Measurements from ENCODE around the gene TRAPPC3.

The TRAPPC3 gene

DNA sequence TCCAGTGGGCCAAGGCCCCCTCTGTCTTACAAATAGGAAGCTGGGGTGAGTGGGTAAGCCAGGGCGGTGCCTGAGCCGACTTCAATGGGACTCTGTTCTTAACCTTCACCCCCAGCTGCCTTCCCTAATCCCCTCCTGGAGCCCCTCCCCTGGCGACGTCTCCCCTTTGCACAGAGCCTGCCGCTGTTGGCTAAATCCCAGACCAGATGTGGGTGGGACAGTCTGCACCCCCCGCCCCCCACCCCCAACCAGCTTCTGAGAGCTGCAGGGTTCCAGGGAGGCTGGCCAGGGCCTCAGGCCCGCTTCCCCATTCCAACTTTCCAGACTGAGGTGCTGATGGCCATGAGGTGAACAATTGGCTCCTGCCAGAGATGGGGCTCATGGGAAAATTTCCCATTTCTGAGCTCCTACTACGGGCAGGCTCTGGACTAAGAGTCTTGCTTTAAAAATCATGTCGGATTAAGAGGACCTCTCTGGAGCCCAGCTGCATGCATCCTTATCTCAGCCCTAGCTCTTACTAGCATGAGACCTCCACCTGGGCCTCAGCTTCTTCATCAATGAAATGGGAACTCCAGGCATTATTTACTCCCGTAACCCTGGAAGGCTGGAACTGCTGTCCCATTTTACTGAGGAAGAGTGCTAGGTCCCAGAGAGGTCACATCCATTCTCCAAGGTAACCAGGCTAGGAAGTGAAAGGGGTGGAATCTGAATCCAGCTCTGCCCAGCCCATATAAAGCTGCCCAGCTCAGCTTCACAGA lies 30.7 kb downstream of the TRAPPC3 start:
- no peaks in the 10 kb centered on the region for H3K4me1 ChIP-seq (ENCODE audit: control insufficient read depth, low read depth, low read length)
- peaks cover 12% of the 10 kb centered on the region for H3K27me3 ChIP-seq (ENCODE audit: control insufficient read depth, insufficient read depth, low read length)
- H3K4me3 ChIP-seq (ENCODE audit: low read length), result no peak overlapping the region
- H3K9ac ChIP-seq (ENCODE audit: low read length), result no peak overlapping the region
- no peaks in the 10 kb centered on the region for H3K36me3 ChIP-seq (ENCODE audit: control insufficient read depth, low read depth, low read length)
- no peak overlapping the region for H3K27ac ChIP-seq (ENCODE audit: low read length)
- H3K9me3 ChIP-seq (ENCODE audit: control insufficient read depth, low read depth, low read length), result no peaks in the 10 kb centered on the region

DNA sequence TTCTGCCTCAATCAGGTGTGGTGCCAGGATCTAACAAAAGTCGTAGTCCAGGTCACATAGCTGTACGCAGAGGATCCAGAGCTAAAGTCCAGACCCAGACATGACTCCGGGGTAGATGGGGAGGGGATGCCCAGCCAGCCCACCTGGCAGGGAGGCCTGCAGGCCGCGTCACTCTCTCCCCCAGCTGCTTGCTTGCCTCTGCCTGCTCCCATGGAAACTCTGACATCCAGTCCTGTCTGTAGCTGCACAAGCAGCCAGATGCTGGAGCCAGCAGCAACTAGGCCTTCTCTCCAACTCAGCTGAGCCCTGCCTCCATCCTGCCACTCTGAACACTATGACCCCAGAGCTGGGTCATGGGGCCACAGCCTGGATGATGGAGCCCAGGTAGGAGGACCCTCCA lies 32.4 kb downstream of the TRAPPC3 start:
- no peak overlapping the region for H3K9ac ChIP-seq (ENCODE audit: low read length)
- no peak overlapping the region for H3K27ac ChIP-seq (ENCODE audit: low read length)
- H3K9me3 ChIP-seq (ENCODE audit: control insufficient read depth, low read depth, low read length), result no peaks in the 10 kb centered on the region
- no peaks in the 10 kb centered on the region for H3K36me3 ChIP-seq (ENCODE audit: control insufficient read depth, low read depth, low read length)
- no peaks in the 10 kb centered on the region for H3K27me3 ChIP-seq (ENCODE audit: control insufficient read depth, insufficient read depth, low read length)
- H3K4me1 ChIP-seq (ENCODE audit: control insufficient read depth, low read depth, low read length), result no peaks in the 10 kb centered on the region
- H3K4me3 ChIP-seq (ENCODE audit: low read length), result no peak overlapping the region

GRCh38 chr1:36115931-36116330 lies 33.4 kb downstream of the TRAPPC3 start:
- Histone ChIP-seq H3K4me3 (ENCODE audit: low read length) (no peak overlapping the region), H3K36me3 (ENCODE audit: control insufficient read depth, low read depth, low read length) (no peaks in the 10 kb centered on the region), H3K9ac (ENCODE audit: low read length) (no peak overlapping the region), H3K27me3 (ENCODE audit: control insufficient read depth, insufficient read depth, low read length) (no peaks in the 10 kb centered on the region), H3K27ac (ENCODE audit: low read length) (no peak overlapping the region), H3K4me1 (ENCODE audit: control insufficient read depth, low read depth, low read length) (no peaks in the 10 kb centered on the region), H3K9me3 (ENCODE audit: control insufficient read depth, low read depth, low read length) (no peaks in the 10 kb centered on the region)

DNA sequence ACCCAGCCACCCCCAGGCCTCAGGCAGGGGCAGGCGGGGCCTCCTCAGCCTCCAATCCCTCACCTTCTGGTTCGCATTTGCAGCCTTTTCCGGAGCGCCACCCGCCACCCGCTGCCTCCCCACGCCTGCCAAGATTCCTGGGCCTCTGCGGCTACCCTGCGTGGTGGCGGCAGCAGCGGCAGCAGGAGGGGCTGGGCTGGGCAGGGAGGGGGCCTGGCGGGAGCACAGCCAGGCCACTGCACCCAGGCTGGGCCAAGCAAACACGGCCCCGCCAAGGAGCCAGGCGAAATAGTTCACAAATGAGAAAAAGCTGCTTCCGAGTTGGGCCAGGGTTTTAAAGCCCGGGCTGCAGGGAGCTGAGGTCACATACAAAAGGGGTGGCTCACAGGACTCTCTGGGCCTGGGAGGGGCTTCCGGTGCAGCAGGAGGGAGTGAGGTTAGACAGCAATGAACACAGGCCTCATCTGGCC lies 34.1 kb downstream of the TRAPPC3 start:
- Histone ChIP-seq H3K9me3 (ENCODE audit: control insufficient read depth, low read depth, low read length) (no peaks in the 10 kb centered on the region), H3K27me3 (ENCODE audit: control insufficient read depth, insufficient read depth, low read length) (no peaks in the 10 kb centered on the region), H3K9ac (ENCODE audit: low read length) (no peak overlapping the region), H3K4me1 (ENCODE audit: control insufficient read depth, low read depth, low read length) (no peaks in the 10 kb centered on the region), H3K4me3 (ENCODE audit: low read length) (no peak overlapping the region), H3K27ac (ENCODE audit: low read length) (no peak overlapping the region), H3K36me3 (ENCODE audit: control insufficient read depth, low read depth, low read length) (no peaks in the 10 kb centered on the region)

- H3K4me1 ChIP-seq (ENCODE audit: control insufficient read depth, low read depth, low read length), result no peaks in the 10 kb centered on the region
- H3K36me3 ChIP-seq (ENCODE audit: control insufficient read depth, low read depth, low read length), result no peaks in the 10 kb centered on the region
- H3K27me3 ChIP-seq (ENCODE audit: control insufficient read depth, insufficient read depth, low read length), result no peaks in the 10 kb centered on the region
- H3K9ac ChIP-seq (ENCODE audit: low read length), result no peak overlapping the region
- no peaks in the 10 kb centered on the region for H3K9me3 ChIP-seq (ENCODE audit: control insufficient read depth, low read depth, low read length)
- H3K4me3 ChIP-seq (ENCODE audit: low read length), result no peak overlapping the region
- H3K27ac ChIP-seq (ENCODE audit: low read length), result no peak overlapping the region
These were observed 34.9 kb downstream of the TRAPPC3 start for GRCh38 chr1:36114371-36114770.

DNA sequence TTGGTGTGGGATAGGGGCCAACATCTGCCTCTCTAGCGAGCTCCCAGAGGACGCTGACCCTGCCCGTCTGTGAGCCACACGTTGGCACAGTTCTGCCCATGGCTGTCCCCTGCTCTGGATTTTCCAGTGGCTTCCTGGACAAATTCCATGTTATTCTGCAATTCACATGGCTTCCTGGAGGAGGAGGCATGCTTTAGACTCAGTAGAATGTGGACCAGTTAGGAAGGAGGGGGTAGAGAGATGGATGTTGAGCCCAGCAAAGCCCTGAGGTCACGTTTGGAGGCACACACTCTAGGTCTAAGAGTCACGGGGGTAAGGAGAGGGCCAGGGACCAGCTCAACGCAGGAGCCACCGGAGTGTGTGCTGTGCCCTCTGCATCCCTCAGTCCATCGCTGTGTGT lies 36.5 kb downstream of the TRAPPC3 start:
- Histone ChIP-seq H3K4me3 (ENCODE audit: low read length) (no peak overlapping the region), H3K36me3 (ENCODE audit: control insufficient read depth, low read depth, low read length) (no peaks in the 10 kb centered on the region), H3K4me1 (ENCODE audit: control insufficient read depth, low read depth, low read length) (no peaks in the 10 kb centered on the region), H3K27me3 (ENCODE audit: control insufficient read depth, insufficient read depth, low read length) (no peaks in the 10 kb centered on the region), H3K27ac (ENCODE audit: low read length) (no peak overlapping the region), H3K9ac (ENCODE audit: low read length) (no peak overlapping the region), H3K9me3 (ENCODE audit: control insufficient read depth, low read depth, low read length) (no peaks in the 10 kb centered on the region)

GRCh38 chr1:36111151-36111550 lies 38.1 kb downstream of the TRAPPC3 start:
- H3K9me3 ChIP-seq (ENCODE audit: control insufficient read depth, low read depth, low read length), result no peaks in the 10 kb centered on the region
- H3K36me3 ChIP-seq (ENCODE audit: control insufficient read depth, low read depth, low read length), result no peaks in the 10 kb centered on the region
- H3K4me1 ChIP-seq (ENCODE audit: control insufficient read depth, low read depth, low read length), result no peaks in the 10 kb centered on the region
- H3K4me3 ChIP-seq (ENCODE audit: low read length), result no peak overlapping the region
- no peak overlapping the region for H3K27ac ChIP-seq (ENCODE audit: low read length)
- no peaks in the 10 kb centered on the region for H3K27me3 ChIP-seq (ENCODE audit: control insufficient read depth, insufficient read depth, low read length)
- H3K9ac ChIP-seq (ENCODE audit: low read length), result no peak overlapping the region

- Histone ChIP-seq H3K9ac (ENCODE audit: low read length) (no peak overlapping the region), H3K4me3 (ENCODE audit: low read length) (no peak overlapping the region)
These were observed 40.1 kb downstream of the TRAPPC3 start for GRCh38 chr1:36109041-36109679.

GRCh38 chr1:36108314-36108713 lies 41.0 kb downstream of the TRAPPC3 start:
- Histone ChIP-seq H3K27ac (ENCODE audit: low read length) (no peak overlapping the region), H3K4me3 (ENCODE audit: low read length) (no peak overlapping the region), H3K9ac (ENCODE audit: low read length) (no peak overlapping the region), H3K27me3 (ENCODE audit: control insufficient read depth, insufficient read depth, low read length) (no peaks in the 10 kb centered on the region), H3K36me3 (ENCODE audit: control insufficient read depth, low read depth, low read length) (no peaks in the 10 kb centered on the region), H3K9me3 (ENCODE audit: control insufficient read depth, low read depth, low read length) (no peaks in the 10 kb centered on the region), H3K4me1 (ENCODE audit: control insufficient read depth, low read depth, low read length) (no peaks in the 10 kb centered on the region)

More at GRCh38 chr1:36109041-36109679, 40.1 kb downstream of the TRAPPC3 start:
- no peaks in the 10 kb centered on the region for H3K9me3 ChIP-seq (ENCODE audit: control insufficient read depth, low read depth, low read length)
- no peaks in the 10 kb centered on the region for H3K4me1 ChIP-seq (ENCODE audit: control insufficient read depth, low read depth, low read length)
- no peaks in the 10 kb centered on the region for H3K27me3 ChIP-seq (ENCODE audit: control insufficient read depth, insufficient read depth, low read length)
- no peaks in the 10 kb centered on the region for H3K36me3 ChIP-seq (ENCODE audit: control insufficient read depth, low read depth, low read length)
- H3K27ac ChIP-seq (ENCODE audit: low read length), result no peak overlapping the region

DNA sequence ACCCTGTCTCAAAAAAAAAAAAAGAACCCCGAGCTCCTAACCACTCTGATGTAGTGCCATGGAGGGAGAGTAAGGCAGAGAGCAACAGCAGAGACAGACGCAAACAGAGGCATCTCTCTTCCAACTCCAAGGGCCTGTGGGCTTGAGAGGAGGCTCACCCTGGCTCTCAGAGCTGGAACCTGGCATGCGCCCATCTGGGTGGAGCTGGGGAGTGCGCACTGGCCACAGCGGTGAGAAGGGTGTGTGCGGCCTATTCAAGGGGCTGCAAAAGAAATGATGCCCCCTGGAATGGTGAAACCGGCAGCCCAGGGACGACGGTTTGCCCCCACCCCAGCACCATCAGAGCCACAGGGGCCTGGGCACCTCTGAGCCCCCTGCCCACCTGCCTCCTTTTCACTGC lies 41.9 kb downstream of the TRAPPC3 start:
- H3K27ac ChIP-seq (ENCODE audit: low read length), result no peak overlapping the region
- no peak overlapping the region for H3K9ac ChIP-seq (ENCODE audit: low read length)
- H3K27me3 ChIP-seq (ENCODE audit: control insufficient read depth, insufficient read depth, low read length), result no peaks in the 10 kb centered on the region
- H3K4me1 ChIP-seq (ENCODE audit: control insufficient read depth, low read depth, low read length), result no peaks in the 10 kb centered on the region
- no peak overlapping the region for H3K4me3 ChIP-seq (ENCODE audit: low read length)
- H3K9me3 ChIP-seq (ENCODE audit: control insufficient read depth, low read depth, low read length), result no peaks in the 10 kb centered on the region
- no peaks in the 10 kb centered on the region for H3K36me3 ChIP-seq (ENCODE audit: control insufficient read depth, low read depth, low read length)

GRCh38 chr1:36106269-36106668 lies 43.0 kb downstream of the TRAPPC3 start:
- H3K9ac ChIP-seq (ENCODE audit: low read length), result no peak overlapping the region
- no peaks in the 10 kb centered on the region for H3K36me3 ChIP-seq (ENCODE audit: control insufficient read depth, low read depth, low read length)

DNA sequence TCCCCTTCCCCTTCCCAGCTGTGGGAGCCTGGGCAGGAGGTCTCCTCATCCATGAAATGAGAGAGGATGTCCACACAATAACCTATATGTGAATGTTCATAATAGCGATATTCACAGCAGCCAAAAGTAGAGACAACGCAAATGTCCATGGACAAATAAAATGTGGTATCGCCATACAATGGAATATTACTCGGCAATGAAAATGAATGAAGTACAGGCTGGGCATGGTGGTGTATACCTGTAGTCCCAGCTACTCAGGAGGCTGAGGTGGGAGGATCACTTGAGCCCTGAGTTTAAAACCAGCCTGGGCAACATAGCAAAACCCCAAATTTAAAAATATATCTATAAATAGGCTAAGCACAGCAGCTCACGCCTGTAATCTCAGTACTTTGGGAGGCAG lies 47.7 kb downstream of the TRAPPC3 start:
- H3K4me1 ChIP-seq (ENCODE audit: control insufficient read depth, low read depth, low read length), result peaks cover 5% of the 10 kb centered on the region
- H3K27me3 ChIP-seq (ENCODE audit: control insufficient read depth, insufficient read depth, low read length), result no peaks in the 10 kb centered on the region
- H3K9me3 ChIP-seq (ENCODE audit: control insufficient read depth, low read depth, low read length), result no peaks in the 10 kb centered on the region
- no peak overlapping the region for H3K4me3 ChIP-seq (ENCODE audit: low read length)
- no peak overlapping the region for H3K9ac ChIP-seq (ENCODE audit: low read length)
- no peak overlapping the region for H3K27ac ChIP-seq (ENCODE audit: low read length)
- H3K36me3 ChIP-seq (ENCODE audit: control insufficient read depth, low read depth, low read length), result no peaks in the 10 kb centered on the region

More at GRCh38 chr1:36106269-36106668, 43.0 kb downstream of the TRAPPC3 start:
- no peaks in the 10 kb centered on the region for H3K27me3 ChIP-seq (ENCODE audit: control insufficient read depth, insufficient read depth, low read length)
- no peak overlapping the region for H3K4me3 ChIP-seq (ENCODE audit: low read length)
- H3K4me1 ChIP-seq (ENCODE audit: control insufficient read depth, low read depth, low read length), result no peaks in the 10 kb centered on the region
- no peak overlapping the region for H3K27ac ChIP-seq (ENCODE audit: low read length)
- no peaks in the 10 kb centered on the region for H3K9me3 ChIP-seq (ENCODE audit: control insufficient read depth, low read depth, low read length)
